WTC11 (cell line): ENCODE measurements around the gene ADRB1.

Experiments used
- ATF3 ChIP-seq: sonication (generic); formaldehyde crosslinking; conservative IDR thresholded peaks from 2 replicates; pipeline ENCODE4 v1.8.1; 2022; ENCODE audit warnings: mild to moderate bottlenecking, missing genetic modification reagents
- CREM ChIP-seq: sonication (generic); formaldehyde crosslinking; IDR thresholded peaks from 2 replicates; pipeline ENCODE4 v1.8.1; 2022; ENCODE audit warnings: mild to moderate bottlenecking, missing genetic modification reagents, moderate library complexity
- CTCF ChIP-seq: fragments of 200-600 bp; IDR thresholded peaks from 2 replicates; pipeline ENCODE4 v1.8.0; 2022; ENCODE audit warnings: antibody characterized with exemption
- E2F1 ChIP-seq: sonication (generic); formaldehyde crosslinking; IDR thresholded peaks from 2 replicates; pipeline ENCODE4 v1.8.0; 2022; ENCODE audit warnings: mild to moderate bottlenecking, missing genetic modification reagents
- E2F5 ChIP-seq: sonication (generic); formaldehyde crosslinking; IDR thresholded peaks from 2 replicates; pipeline ENCODE4 v1.8.1; 2022; ENCODE audit warnings: mild to moderate bottlenecking, moderate library complexity, missing genetic modification reagents
- IRF2 ChIP-seq: sonication (generic); formaldehyde crosslinking; IDR thresholded peaks from 2 replicates; pipeline ENCODE4 v1.8.0; 2022; ENCODE audit warnings: low read depth, missing genetic modification reagents, borderline replicate concordance
- MAX ChIP-seq: sonication (generic); formaldehyde crosslinking; IDR thresholded peaks from 2 replicates; pipeline ENCODE4 v1.8.0; 2022; ENCODE audit warnings: mild to moderate bottlenecking, missing genetic modification reagents
- MXD4 ChIP-seq: fragments of 250-450 bp; sonication (Bioruptor Pico); IDR thresholded peaks from 2 replicates; pipeline ENCODE4 v1.8.0; 2021; ENCODE audit warnings: mild to moderate bottlenecking, moderate library complexity, borderline replicate concordance
- NR1H2 ChIP-seq: sonication (generic); formaldehyde crosslinking; IDR thresholded peaks from 2 replicates; pipeline ENCODE4 v1.9.0; 2021; ENCODE audit warnings: mild to moderate bottlenecking, moderate library complexity, missing genetic modification reagents
- NR2C2 ChIP-seq: sonication (generic); formaldehyde crosslinking; IDR thresholded peaks from 2 replicates; pipeline ENCODE4 v1.8.0; 2022; ENCODE audit warnings: mild to moderate bottlenecking, missing genetic modification reagents
- TEAD4 ChIP-seq: sonication (generic); formaldehyde crosslinking; IDR thresholded peaks from 2 replicates; pipeline ENCODE4 v1.8.0; 2022; ENCODE audit warnings: mild to moderate bottlenecking, missing genetic modification reagents
- USF2 ChIP-seq: sonication (generic); formaldehyde crosslinking; IDR thresholded peaks from 2 replicates; pipeline ENCODE4 v1.8.1; 2023; ENCODE audit warnings: mild to moderate bottlenecking, missing genetic modification reagents, moderate library complexity
- ZBTB21 ChIP-seq: sonication (generic); formaldehyde crosslinking; IDR thresholded peaks from 2 replicates; pipeline ENCODE4 v1.8.1; 2023; ENCODE audit warnings: mild to moderate bottlenecking, missing genetic modification reagents, borderline replicate concordance
- ZNF219 ChIP-seq: sonication (generic); formaldehyde crosslinking; IDR thresholded peaks from 2 replicates; pipeline ENCODE4 v1.8.0; 2023; ENCODE audit warnings: missing genetic modification reagents, mild to moderate bottlenecking, borderline replicate concordance

GRCh38 chr10:114053946-114054345 is 10.3 kb downstream of the ADRB1 start:
- TF ChIP-seq ZNF219 (CRISPR knock-in tag) (no peak), MXD4 (CRISPR knock-in tag) (no peak), NR2C2 (CRISPR knock-in tag) (no peak), CTCF (no peak), USF2 (CRISPR knock-in tag) (no peak), MAX (CRISPR knock-in tag) (no peak), IRF2 (no peak), CREM (CRISPR knock-in tag) (no peak), NR1H2 (CRISPR knock-in tag) (no peak), TEAD4 (CRISPR knock-in tag) (no peak), E2F1 (CRISPR knock-in tag) (no peak), ATF3 (CRISPR knock-in tag) (no peak), E2F5 (CRISPR knock-in tag) (no peak), ZBTB21 (CRISPR knock-in tag) (no peak)
